Loucy (cell line): ENCODE measurements around the gene FAM222B.

Experiments
- EZH2phosphoT487 ChIP-seq: fragments of 200-600 bp; IDR thresholded peaks from 2 replicates; pipeline ENCODE4 v1.6.1; 2018; ENCODE audit warnings: antibody characterized with exemption, mild to moderate bottlenecking, moderate library complexity, borderline replicate concordance
- TF ChIP-seq, protein P1 (sequence below): fragments of 200-600 bp; sonication (generic); conservative IDR thresholded peaks from 2 replicates; pipeline ENCODE4 v1.5.1; 2014; ENCODE audit warnings: mild to moderate bottlenecking, antibody characterized with exemption, low read length

DNA sequence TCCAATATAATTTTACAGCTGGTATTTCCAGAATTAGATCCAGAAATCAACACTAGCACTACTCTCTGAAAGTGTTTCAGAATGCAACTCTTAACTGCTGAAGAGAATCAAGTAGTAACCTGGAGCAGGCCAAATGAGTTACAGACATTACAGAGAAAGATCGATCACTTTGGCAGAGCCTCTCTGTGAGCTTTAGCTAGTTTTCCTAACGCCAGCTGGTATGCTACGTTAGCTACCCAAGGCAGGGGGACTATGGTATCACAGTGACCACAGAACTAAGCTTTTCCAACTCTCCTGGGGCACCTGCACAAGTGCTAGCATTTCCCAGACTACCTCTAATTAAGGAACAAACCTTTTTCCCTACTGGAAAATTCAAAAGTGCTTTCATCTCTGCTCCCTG lies 68.4 kb downstream of the FAM222B start:
- TF ChIP-seq, protein P1, sequence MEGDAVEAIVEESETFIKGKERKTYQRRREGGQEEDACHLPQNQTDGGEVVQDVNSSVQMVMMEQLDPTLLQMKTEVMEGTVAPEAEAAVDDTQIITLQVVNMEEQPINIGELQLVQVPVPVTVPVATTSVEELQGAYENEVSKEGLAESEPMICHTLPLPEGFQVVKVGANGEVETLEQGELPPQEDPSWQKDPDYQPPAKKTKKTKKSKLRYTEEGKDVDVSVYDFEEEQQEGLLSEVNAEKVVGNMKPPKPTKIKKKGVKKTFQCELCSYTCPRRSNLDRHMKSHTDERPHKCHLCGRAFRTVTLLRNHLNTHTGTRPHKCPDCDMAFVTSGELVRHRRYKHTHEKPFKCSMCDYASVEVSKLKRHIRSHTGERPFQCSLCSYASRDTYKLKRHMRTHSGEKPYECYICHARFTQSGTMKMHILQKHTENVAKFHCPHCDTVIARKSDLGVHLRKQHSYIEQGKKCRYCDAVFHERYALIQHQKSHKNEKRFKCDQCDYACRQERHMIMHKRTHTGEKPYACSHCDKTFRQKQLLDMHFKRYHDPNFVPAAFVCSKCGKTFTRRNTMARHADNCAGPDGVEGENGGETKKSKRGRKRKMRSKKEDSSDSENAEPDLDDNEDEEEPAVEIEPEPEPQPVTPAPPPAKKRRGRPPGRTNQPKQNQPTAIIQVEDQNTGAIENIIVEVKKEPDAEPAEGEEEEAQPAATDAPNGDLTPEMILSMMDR, result no peak
- no peak for TF ChIP-seq EZH2phosphoT487
